ENCODE measurements around the gene ADNP. TPM values are rescaled to one million over a fixed set of nuclear protein-coding genes. Genes with fewer than 3 reads are reported as not detected.

ADNP gene
- total and polyA plus RNA-seq, 3 experiments from 2014 or later, result 11.9 to 78.6 (median 78.1) TPM

DNA sequence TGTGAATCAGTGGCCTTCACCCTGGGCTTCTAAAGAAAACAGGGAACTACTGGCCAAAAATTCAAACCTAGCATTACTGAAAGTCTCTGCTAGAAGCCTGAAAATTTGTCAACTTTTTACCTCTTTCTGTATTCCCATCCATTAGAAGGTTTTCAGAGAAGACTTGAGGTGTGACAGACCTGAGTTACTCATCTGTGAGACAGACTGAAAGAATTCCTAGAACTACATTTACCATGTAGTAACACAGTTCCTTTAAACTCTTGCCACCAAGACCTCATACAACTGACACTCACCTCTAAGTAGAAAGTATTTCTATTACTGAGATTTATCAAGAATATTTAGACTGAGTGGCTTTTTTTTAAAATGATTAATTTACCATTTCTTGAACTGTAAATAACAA, 22.6 kb upstream of the ADNP start:
- CTCF ChIA-PET, result no interaction called here
- H3K9me3 Mint-ChIP-seq, result no peaks in the 10 kb centered on the region
- no peak for DNase-seq
- peak overlapping the region in 1 of 8 donors; percentile 71 for H3K27ac Mint-ChIP-seq
- H3K36me3 ChIP-seq (ENCODE audit: insufficient read depth, low read length), result peaks cover 41% of the 10 kb centered on the region
- H3K27me3 ChIP-seq (ENCODE audit: insufficient read depth, low read length, poor library complexity, severe bottlenecking), result no peaks in the 10 kb centered on the region
- POLR2A ChIA-PET, result no interaction called here
- no peaks in the 10 kb centered on the region for H3K27me3 Mint-ChIP-seq
- peaks cover 46 to 62% (median 55%) of the 10 kb centered on the region in 3 donors for H3K4me1 Mint-ChIP-seq
- peaks cover 19% of the 10 kb centered on the region for H3K4me1 ChIP-seq (ENCODE audit: insufficient read depth, low read length)
- H3K9me3 ChIP-seq (ENCODE audit: low read length), result no peaks in the 10 kb centered on the region
- H3K27ac ChIP-seq (ENCODE audit: low read depth, low read length), result no peak overlapping the region
- H3K4me3 Mint-ChIP-seq, result no peak overlapping the region
- H3K4me3 ChIP-seq (ENCODE audit: low read length), result no peak overlapping the region
- H3K36me3 Mint-ChIP-seq, result peaks cover 4 to 73% (median 20%) of the 10 kb centered on the region in 3 donors

DNA sequence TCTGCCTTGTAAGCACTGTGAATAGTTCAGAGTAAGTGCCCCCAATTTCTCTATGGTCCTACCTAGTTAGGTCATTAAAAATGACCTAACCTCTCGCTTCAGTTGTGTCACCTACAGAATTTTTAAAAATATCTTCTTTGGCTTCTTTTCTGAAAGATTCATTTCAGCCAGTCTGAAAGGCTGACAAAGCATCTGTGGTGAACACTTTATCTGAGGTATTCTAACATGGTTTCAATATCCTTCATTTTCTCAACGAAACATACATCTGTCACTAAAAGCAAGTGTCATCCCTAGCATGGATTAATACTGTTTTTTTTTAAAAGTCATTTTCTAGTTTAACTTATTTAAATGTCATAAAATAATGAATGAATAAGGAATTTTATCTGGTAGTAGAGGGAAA, 22.0 kb upstream of the ADNP start:
- ChIA-PET CTCF (no interaction called here), POLR2A (no interaction called here)
- Histone ChIP-seq H3K36me3 (ENCODE audit: insufficient read depth, low read length) (peaks cover 46% of the 10 kb centered on the region), H3K4me3 (ENCODE audit: low read length) (no peak overlapping the region), H3K27ac (ENCODE audit: low read depth, low read length) (no peak overlapping the region), H3K9me3 (ENCODE audit: low read length) (no peaks in the 10 kb centered on the region), H3K4me1 (ENCODE audit: insufficient read depth, low read length) (peaks cover 19% of the 10 kb centered on the region), H3K27me3 (ENCODE audit: insufficient read depth, low read length, poor library complexity, severe bottlenecking) (no peaks in the 10 kb centered on the region)
- Mint-ChIP-seq H3K27ac (peak overlapping the region in 1 of 8 donors; percentile 32), H3K9me3 (no peaks in the 10 kb centered on the region), H3K27me3 (no peaks in the 10 kb centered on the region), H3K4me3 (no peak overlapping the region), H3K4me1 (peaks cover 39 to 56% (median 49%) of the 10 kb centered on the region in 3 donors), H3K36me3 (peaks cover 4 to 70% (median 22%) of the 10 kb centered on the region in 3 donors)
- no peak for DNase-seq

DNA sequence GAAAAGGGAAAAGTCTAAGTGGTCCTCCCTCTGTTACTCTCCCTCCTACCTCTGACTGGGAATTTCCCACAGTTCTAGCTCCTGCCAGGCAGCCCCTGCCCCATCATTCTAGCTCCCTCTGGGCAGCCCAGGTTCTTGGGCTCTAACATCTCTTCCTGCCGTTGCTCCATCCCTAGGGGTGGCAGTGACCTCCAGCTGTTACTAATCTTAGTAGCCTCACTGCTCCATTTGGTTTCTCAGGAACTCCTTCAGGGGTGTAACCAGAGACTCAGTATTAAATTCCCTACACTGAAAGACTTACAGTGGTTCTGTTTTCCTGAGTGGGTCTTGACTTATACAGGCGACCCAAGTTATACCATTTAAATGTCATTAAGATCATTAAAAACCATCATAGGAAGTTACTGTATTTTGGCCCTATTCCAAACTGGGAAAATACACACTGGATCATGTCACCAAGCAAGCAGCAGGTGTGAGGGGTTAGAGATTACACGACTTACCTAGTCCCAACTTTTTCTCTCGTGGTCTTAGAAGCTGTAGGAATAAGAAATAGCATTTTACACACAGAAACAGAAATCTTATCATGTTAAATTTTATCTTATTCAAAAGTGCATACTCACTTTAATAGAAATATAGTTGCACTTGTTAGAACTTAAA, 17.0 kb upstream of the ADNP start:
- Mint-ChIP-seq H3K4me3 (no peak overlapping the region), H3K27me3 (no peaks in the 10 kb centered on the region), H3K9me3 (no peaks in the 10 kb centered on the region), H3K4me1 (peaks cover 9 to 21% (median 12%) of the 10 kb centered on the region in 3 donors), H3K36me3 (peaks cover 4 to 82% (median 30%) of the 10 kb centered on the region in 3 donors), H3K27ac (peak overlapping the region in 2 of 8 donors; percentile 17 to 66)
- DNase-seq, result no peak
- Histone ChIP-seq H3K27me3 (ENCODE audit: insufficient read depth, low read length, poor library complexity, severe bottlenecking) (no peaks in the 10 kb centered on the region), H3K4me1 (ENCODE audit: insufficient read depth, low read length) (no peaks in the 10 kb centered on the region), H3K9me3 (ENCODE audit: low read length) (no peaks in the 10 kb centered on the region), H3K4me3 (ENCODE audit: low read length) (no peak overlapping the region), H3K36me3 (ENCODE audit: insufficient read depth, low read length) (peaks cover 70% of the 10 kb centered on the region), H3K27ac (ENCODE audit: low read depth, low read length) (no peak overlapping the region)
- CTCF ChIA-PET, result interaction anchor here (0.6 to 1.7 kb wide), 5 partner anchors 10 to 501 kb away, joined by 3 to 6 read pairs (median 4); partner anchors contain the start of genes BCAS4, DPM1 and MOCS3
- POLR2A ChIA-PET, result no interaction called here

- Histone ChIP-seq H3K4me1 (ENCODE audit: insufficient read depth, low read length) (no peaks in the 10 kb centered on the region), H3K4me3 (ENCODE audit: low read length) (no peak overlapping the region), H3K9me3 (ENCODE audit: low read length) (no peaks in the 10 kb centered on the region), H3K36me3 (ENCODE audit: insufficient read depth, low read length) (peaks cover 59% of the 10 kb centered on the region), H3K27ac (ENCODE audit: low read depth, low read length) (no peak overlapping the region), H3K27me3 (ENCODE audit: insufficient read depth, low read length, poor library complexity, severe bottlenecking) (no peaks in the 10 kb centered on the region)
- peak in 1 of 5 donors; percentile 19 for DNase-seq
- Mint-ChIP-seq H3K4me1 (peaks cover 0 to 5% (median 0%) of the 10 kb centered on the region in 3 donors), H3K4me3 (no peak overlapping the region), H3K9me3 (no peaks in the 10 kb centered on the region), H3K27ac (peak overlapping the region in 2 of 8 donors; percentile 27 to 36), H3K27me3 (no peaks in the 10 kb centered on the region), H3K36me3 (peaks cover 0 to 79% (median 14%) of the 10 kb centered on the region in 3 donors)
- CTCF ChIA-PET, result interaction anchor here (1.3 to 2.2 kb wide), 2 partner anchors 11 to 14 kb away, joined by 3 to 11 read pairs; partner anchors contain the start of gene ADNP
- POLR2A ChIA-PET, result no interaction called here
These were observed 11.8 kb upstream of the ADNP start for GRCh38 chr20:50943069-50943468.

- ChIA-PET POLR2A (interaction anchor here (0.6 to 6.1 kb wide), 2 partner anchors 24 to 111 kb away, joined by 3 to 87 read pairs; partner anchors contain the start of genes DPM1 and MOCS3), CTCF (interaction anchor here (0.8 to 15.9 kb wide), 2 partner anchors 14 to 139 kb away, joined by 3 to 278 read pairs; partner anchors contain the start of gene BCAS4)
- Histone ChIP-seq H3K9me3 (ENCODE audit: low read length) (no peaks in the 10 kb centered on the region), H3K27ac (ENCODE audit: low read depth, low read length) (no peak overlapping the region), H3K36me3 (ENCODE audit: insufficient read depth, low read length) (peaks cover 9% of the 10 kb centered on the region), H3K4me1 (ENCODE audit: insufficient read depth, low read length) (peaks cover 20% of the 10 kb centered on the region), H3K27me3 (ENCODE audit: insufficient read depth, low read length, poor library complexity, severe bottlenecking) (no peaks in the 10 kb centered on the region), H3K4me3 (ENCODE audit: low read length) (no peak overlapping the region)
- H3K9me3 Mint-ChIP-seq, result no peaks in the 10 kb centered on the region
- H3K4me1 Mint-ChIP-seq, result peaks cover 13 to 23% (median 22%) of the 10 kb centered on the region in 3 donors
- no peak for DNase-seq
- H3K27me3 Mint-ChIP-seq, result no peaks in the 10 kb centered on the region
- H3K27ac Mint-ChIP-seq, result peak overlapping the region in 7 of 8 donors; percentile 35 to 100 (median 78)
- H3K4me3 Mint-ChIP-seq, result peak overlapping the region in 1 of 7 donors; percentile 45
- H3K36me3 Mint-ChIP-seq, result peaks cover 0 to 64% (median 17%) of the 10 kb centered on the region in 3 donors
These were observed 2.4 kb upstream of the ADNP start for GRCh38 chr20:50933589-50933988.

DNA sequence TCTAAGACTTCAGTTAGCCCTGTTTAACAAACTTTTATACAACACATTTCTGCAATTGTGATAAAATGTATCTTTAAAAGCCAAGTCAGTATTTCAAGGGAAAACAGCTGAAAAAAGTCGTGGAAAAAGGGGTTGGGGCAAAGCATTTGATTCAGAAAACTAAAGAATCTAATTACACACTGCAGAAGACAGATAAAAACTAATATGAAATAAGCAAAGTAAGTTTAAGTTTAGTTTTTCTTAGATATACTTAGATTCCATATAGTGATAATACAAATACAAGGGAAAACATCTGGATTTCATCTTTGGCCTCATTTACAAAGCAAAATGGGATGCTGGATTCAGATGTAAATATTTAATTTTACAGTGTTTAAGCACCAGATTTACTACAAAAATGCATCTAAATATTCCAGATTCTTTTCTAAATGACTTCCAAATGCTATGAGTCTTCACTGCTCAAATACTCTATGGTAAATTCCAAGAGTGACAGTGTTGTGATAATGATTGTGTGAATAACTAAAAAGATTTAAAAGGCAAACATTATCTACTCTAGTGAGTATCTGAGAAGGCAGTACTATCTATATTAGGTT, 1.5 kb upstream of the ADNP start:
- POLR2A ChIA-PET, result interaction anchor here (2.2 to 6.1 kb wide), 4 partner anchors 25 to 142 kb away, joined by 23 to 87 read pairs (median 50); partner anchors contain the start of genes BCAS4, DPM1 and MOCS3
- H3K4me1 Mint-ChIP-seq, result peaks cover 21 to 31% (median 30%) of the 10 kb centered on the region in 3 donors
- no peak for DNase-seq
- CTCF ChIA-PET, result interaction anchor here (2.0 to 15.9 kb wide), 4 partner anchors 10 to 138 kb away, joined by 11 to 278 read pairs (median 54); partner anchors contain the start of genes BCAS4, DPM1 and MOCS3
- H3K4me3 ChIP-seq (ENCODE audit: low read length), result no peak overlapping the region
- peaks cover 0 to 66% (median 15%) of the 10 kb centered on the region in 3 donors for H3K36me3 Mint-ChIP-seq
- no peaks in the 10 kb centered on the region for H3K9me3 ChIP-seq (ENCODE audit: low read length)
- H3K27me3 ChIP-seq (ENCODE audit: insufficient read depth, low read length, poor library complexity, severe bottlenecking), result no peaks in the 10 kb centered on the region
- peaks cover 28% of the 10 kb centered on the region for H3K4me1 ChIP-seq (ENCODE audit: insufficient read depth, low read length)
- peaks cover 13% of the 10 kb centered on the region for H3K36me3 ChIP-seq (ENCODE audit: insufficient read depth, low read length)
- no peaks in the 10 kb centered on the region for H3K9me3 Mint-ChIP-seq
- peak overlapping the region; percentile 64 to 98 (median 90) for H3K4me3 Mint-ChIP-seq
- no peak overlapping the region for H3K27ac ChIP-seq (ENCODE audit: low read depth, low read length)
- peak overlapping the region; percentile 44 to 100 (median 97) for H3K27ac Mint-ChIP-seq
- H3K27me3 Mint-ChIP-seq, result no peaks in the 10 kb centered on the region

- H3K4me1 Mint-ChIP-seq, result peaks cover 28 to 38% (median 37%) of the 10 kb centered on the region in 3 donors
- peak overlapping the region; percentile 81 to 98 (median 91) for H3K4me3 Mint-ChIP-seq
- ChIA-PET CTCF (interaction anchor here (1.0 to 15.9 kb wide), 12 partner anchors 8 to 198 kb away, joined by 3 to 278 read pairs (median 7); partner anchors contain the start of genes BCAS4, DPM1 and MOCS3), POLR2A (interaction anchor here (0.5 to 6.1 kb wide), 9 partner anchors 26 to 1553 kb away, joined by 3 to 87 read pairs (median 5); partner anchors contain the start of genes BCAS4, DPM1 and MOCS3)
- H3K4me1 ChIP-seq (ENCODE audit: insufficient read depth, low read length), result peaks cover 35% of the 10 kb centered on the region
- H3K36me3 ChIP-seq (ENCODE audit: insufficient read depth, low read length), result peaks cover 13% of the 10 kb centered on the region
- H3K9me3 Mint-ChIP-seq, result no peaks in the 10 kb centered on the region
- DNase-seq, result no peak
- peak overlapping the region; percentile 97 for H3K27ac ChIP-seq (ENCODE audit: low read depth, low read length)
- H3K9me3 ChIP-seq (ENCODE audit: low read length), result no peaks in the 10 kb centered on the region
- no peaks in the 10 kb centered on the region for H3K27me3 ChIP-seq (ENCODE audit: insufficient read depth, low read length, poor library complexity, severe bottlenecking)
- peak overlapping the region; percentile 87 for H3K4me3 ChIP-seq (ENCODE audit: low read length)
- peaks cover 0 to 67% (median 16%) of the 10 kb centered on the region in 3 donors for H3K36me3 Mint-ChIP-seq
- peak overlapping the region; percentile 55 to 100 (median 97) for H3K27ac Mint-ChIP-seq
- H3K27me3 Mint-ChIP-seq, result no peaks in the 10 kb centered on the region
These were observed 814 bp upstream of the ADNP start for GRCh38 chr20:50932016-50932485.
